ENCODE data around the gene SPATA2.

The SPATA2 gene

DNA sequence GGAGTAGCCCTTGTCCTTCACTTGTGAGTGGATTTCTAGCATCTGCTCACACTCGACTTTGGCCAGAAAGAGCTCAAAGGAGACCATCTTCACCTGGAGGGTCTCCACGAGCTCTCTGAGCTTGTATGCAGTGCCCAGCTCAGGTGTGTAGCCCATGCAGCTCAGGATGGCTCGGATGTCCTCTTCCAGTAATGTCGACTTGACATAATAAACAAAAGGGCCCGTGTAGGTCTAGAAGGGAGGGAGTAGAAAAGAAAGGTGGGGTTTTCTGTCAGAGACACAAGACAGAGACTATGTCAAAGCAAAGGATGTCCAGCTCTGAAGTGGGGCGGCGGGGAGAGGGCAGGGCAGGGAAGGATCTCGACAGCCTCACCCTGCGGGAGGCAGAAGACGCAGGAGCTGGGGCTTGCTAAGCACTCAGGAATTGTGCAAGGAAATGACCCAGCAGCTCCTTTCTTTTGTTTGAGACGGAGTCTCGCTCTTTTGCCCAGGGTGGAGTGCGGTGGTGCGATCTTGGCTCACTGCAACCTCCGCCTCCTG, 8.6 kb downstream of the SPATA2 start:
- CTCF ChIA-PET: interaction anchor here (0.8 to 16.4 kb wide), 2 partner anchors 17 to 165 kb away, joined by 3 to 158 read pairs; no protein-coding TSS in a partner anchor
- DNase-seq (ENCODE audit: low read depth, low spot score): no peak
- POLR2A ChIA-PET: interaction anchor here (0.7 to 1.1 kb wide), 2 partner anchors 8 to 9 kb away, joined by 3 to 6 read pairs; no protein-coding TSS in a partner anchor
- TF ChIP-seq, protein P1, sequence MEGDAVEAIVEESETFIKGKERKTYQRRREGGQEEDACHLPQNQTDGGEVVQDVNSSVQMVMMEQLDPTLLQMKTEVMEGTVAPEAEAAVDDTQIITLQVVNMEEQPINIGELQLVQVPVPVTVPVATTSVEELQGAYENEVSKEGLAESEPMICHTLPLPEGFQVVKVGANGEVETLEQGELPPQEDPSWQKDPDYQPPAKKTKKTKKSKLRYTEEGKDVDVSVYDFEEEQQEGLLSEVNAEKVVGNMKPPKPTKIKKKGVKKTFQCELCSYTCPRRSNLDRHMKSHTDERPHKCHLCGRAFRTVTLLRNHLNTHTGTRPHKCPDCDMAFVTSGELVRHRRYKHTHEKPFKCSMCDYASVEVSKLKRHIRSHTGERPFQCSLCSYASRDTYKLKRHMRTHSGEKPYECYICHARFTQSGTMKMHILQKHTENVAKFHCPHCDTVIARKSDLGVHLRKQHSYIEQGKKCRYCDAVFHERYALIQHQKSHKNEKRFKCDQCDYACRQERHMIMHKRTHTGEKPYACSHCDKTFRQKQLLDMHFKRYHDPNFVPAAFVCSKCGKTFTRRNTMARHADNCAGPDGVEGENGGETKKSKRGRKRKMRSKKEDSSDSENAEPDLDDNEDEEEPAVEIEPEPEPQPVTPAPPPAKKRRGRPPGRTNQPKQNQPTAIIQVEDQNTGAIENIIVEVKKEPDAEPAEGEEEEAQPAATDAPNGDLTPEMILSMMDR (IDR thresholded peaks at IDR 0.05; ENCODE audit: insufficient read depth, low read length, missing control alignments): no peak
- no peak overlapping the region for H3K4me3 ChIP-seq (ENCODE audit: low read depth, low read length)

DNA sequence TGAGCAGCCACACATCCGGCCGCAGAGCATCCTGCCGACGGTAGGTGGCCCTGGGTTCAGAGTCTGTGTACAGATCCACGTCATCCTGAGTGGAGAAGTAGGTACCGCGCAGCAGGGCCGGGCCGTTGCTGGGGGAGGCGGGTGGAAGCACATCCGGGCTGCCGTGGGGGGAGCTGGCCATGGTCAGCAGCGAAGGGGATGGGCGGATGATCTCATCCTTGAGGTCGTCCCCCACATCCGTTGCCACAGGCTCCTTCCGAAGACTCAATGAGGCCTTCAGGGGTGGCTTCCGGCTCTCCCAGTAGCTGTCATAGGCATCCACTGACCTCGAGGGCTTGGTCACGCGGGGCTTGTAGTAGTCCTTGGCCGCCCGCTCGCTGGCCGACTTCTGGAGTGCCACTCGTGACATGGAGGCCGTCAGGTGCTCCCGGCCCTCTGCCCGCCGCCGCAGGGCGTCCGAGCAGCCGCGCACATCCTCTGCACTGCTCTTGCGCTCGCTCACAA, 9.2 kb downstream of the SPATA2 start:
- H3K4me3 ChIP-seq (ENCODE audit: low read depth, low read length): no peak overlapping the region
- no peak for DNase-seq (ENCODE audit: low read depth, low spot score)
- CTCF ChIA-PET: interaction anchor here (0.8 to 16.4 kb wide), 2 partner anchors 16 to 165 kb away, joined by 3 to 158 read pairs; no protein-coding TSS in a partner anchor
- TF ChIP-seq, protein P1 (IDR thresholded peaks at IDR 0.05; ENCODE audit: insufficient read depth, low read length, missing control alignments): no peak
- POLR2A ChIA-PET: interaction anchor here (0.7 to 1.1 kb wide), 2 partner anchors 8 to 10 kb away, joined by 3 to 6 read pairs; no protein-coding TSS in a partner anchor

DNA sequence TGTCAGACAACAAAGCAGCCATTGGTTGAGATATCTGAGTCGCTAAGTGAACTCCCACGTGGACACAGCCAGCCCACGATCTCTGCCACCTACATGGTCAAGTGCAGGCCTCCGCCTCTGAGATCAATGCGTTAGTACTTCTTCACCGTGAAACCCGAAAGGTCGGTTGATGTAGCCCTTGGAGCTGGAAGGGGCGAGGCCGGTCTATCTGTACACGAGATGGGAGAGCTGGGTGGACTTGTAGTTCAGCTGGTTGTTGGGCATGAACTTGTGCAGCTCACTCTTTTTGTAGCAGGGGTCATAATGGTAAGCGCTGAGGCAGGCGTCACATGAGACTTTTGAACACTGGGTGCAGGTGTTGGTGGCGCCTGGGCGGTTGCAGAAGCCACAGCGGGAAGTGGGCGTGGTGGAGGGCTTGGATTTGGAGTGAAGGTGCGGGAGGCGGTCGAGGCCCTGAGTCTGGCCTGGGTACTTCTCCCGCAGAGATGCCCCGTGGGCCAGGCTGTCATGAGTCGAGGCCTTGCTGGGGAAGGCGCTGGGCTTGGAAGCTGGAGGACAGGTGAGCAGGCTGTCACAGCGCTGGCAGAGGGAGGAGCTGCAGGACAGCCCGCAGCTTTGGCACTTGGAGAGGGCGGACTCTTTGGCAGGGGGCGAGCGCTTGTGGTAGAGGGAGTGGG, 9.8 kb downstream of the SPATA2 start:
- CTCF ChIA-PET: interaction anchor here (3.6 to 16.4 kb wide), 2 partner anchors 8 to 16 kb away, joined by 20 to 158 read pairs; partner anchors contain the start of gene SPATA2
- no peak for DNase-seq (ENCODE audit: low read depth, low spot score)
- TF ChIP-seq, protein P1 (IDR thresholded peaks at IDR 0.05; ENCODE audit: insufficient read depth, low read length, missing control alignments): no peak
- POLR2A ChIA-PET: no interaction called here
- H3K4me3 ChIP-seq (ENCODE audit: low read depth, low read length): no peak overlapping the region

DNA sequence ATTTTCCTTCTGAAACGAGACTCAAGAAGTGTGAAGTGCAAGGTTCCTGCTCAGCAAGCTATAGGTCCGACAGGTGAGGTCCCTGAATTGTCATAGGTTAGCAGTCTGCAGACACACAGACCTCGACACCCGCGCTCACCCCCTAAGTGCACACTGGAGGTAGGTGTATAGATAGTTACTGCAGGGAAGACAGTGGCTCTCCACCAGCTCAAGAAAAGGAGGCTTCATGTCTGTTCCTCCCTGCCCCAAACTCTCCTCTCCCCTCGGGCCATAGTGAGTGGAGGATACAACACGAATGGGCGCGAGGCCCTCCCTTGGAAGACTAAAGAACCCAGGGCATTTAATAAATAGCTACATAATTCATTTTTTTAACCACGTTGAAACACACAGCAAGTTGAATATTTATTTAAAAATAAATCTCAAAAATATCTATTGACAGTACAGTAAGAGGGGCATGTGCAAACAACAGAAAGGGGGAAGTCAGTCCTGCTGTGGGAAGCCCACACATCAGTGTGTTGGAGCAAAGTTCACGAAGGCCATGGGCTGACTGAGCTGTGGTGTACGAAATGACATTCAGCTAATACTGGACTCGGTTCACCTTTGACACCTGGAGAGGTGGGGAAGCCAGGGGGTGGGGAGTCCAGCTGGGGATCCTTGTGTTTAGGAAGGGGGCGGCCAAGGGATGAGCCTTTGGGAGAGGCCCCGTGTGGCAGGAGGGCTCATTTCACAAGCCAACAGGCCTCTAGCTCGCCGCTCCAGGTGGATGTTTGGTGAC, 10.7 kb downstream of the SPATA2 start:
- TF ChIP-seq, protein P1 (IDR thresholded peaks at IDR 0.05; ENCODE audit: insufficient read depth, low read length, missing control alignments): no peak
- DNase-seq (ENCODE audit: low read depth, low spot score): no peak
- ChIA-PET POLR2A (no interaction called here), CTCF (interaction anchor here (0.9 to 16.4 kb wide), 6 partner anchors 9 to 361 kb away, joined by 3 to 158 read pairs (median 4); partner anchors contain the start of gene SPATA2)
- no peak overlapping the region for H3K4me3 ChIP-seq (ENCODE audit: low read depth, low read length)

DNA sequence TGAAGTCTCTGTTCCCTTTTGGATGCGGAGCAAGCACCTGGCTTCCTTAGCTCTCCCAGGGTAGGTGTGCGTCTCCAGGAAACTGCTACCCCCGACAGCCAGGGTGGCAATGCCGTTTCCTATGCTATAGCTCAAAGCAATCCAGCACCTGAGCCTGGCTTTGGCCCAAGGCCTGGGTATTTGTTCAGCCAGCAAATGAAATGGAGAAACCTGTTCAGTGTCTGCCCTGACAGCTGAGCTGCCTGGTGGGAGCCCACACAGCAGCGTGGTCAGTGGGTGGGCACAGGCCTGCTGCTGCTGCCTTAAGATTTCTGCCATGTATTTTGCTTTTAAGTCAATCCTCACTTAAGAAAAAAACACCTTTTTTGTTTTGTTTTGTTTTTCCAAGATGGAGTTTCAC, 13.7 kb downstream of the SPATA2 start:
- ChIA-PET CTCF (interaction anchor here (0.7 to 16.4 kb wide), 5 partner anchors 9 to 360 kb away, joined by 3 to 158 read pairs (median 3); partner anchors contain the start of gene RNF114), POLR2A (no interaction called here)
- TF ChIP-seq, protein P1 (IDR thresholded peaks at IDR 0.05; ENCODE audit: insufficient read depth, low read length, missing control alignments): no peak
- no peak overlapping the region for H3K4me3 ChIP-seq (ENCODE audit: low read depth, low read length)
- no peak for DNase-seq (ENCODE audit: low read depth, low spot score)
